Stimulated activated CD4-positive, alpha-beta T cell treated with anti-CD3 and anti-CD28 coated beads, Interleukin-4, amount 100 ng/mL, for 24 hours (primary cell): ENCODE results near the gene GRID1.

ENCODE experiments used
- DNase-seq: peaks from one replicate; pipeline ENCODE4 v3.0.0-alpha.2; 2020

Gene GRID1

DNA sequence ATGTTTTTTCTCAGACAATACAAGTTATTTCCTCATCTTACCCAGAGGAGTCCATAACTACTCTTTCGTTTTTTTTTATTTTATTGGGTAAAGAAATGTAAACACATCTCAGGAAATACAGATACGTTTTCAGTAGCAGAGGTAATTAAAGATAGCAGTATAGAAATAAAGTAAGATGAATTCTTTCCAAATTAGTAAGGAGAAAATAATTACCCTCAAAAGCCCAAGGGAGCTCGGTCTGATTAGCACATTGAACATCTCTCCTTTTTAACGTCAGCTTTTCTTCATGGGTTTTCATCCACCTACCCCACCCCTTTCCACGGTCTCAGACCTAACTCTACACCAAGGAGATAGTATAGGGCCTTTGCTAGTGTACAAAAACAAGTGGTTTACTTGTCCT is 294.2 kb downstream of the GRID1 start:
- DNase-seq, result no peak

DNA sequence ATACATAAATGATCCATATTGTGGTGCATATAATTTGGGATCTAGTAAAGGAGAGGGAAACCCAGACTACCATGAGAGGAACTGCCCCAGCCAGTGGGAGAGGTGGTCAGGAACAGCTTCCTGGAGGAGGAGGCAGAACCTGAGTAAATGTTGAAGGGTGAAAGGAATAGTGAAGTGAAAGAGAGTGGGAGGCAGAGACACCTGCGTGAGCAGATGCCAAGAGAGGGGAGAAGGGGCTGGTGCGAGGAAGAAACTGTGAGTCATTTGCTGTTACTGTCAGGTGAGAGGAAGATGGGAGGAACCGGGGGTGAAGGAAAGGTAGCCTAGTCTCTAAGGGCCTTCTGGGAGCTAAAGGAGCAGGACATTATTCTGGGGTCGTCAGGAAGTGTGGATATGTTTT is 294.8 kb downstream of the GRID1 start:
- DNase-seq, result no peak

DNA sequence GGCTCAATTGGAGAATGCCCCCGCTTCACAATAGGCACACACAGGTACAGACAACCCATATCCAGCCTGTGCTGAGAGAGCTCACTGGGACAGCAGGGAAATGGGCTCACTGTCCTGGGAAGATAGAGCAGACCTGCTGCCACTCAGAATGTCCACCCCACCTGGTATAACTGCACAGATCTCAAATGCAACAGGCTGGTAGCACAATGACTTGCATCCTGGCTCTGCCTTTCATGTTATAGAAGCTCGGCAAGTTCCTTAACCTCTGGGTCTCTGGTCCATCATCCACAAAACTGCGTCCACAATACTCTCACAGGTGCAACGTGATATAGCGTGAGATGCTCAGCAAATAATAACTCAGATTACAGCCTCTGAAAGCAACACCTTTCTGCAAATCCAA is 295.4 kb downstream of the GRID1 start:
- DNase-seq, result no peak

GRCh38 chr10:86070278-86070677 is 296.3 kb downstream of the GRID1 start:
- no peak for DNase-seq

DNA sequence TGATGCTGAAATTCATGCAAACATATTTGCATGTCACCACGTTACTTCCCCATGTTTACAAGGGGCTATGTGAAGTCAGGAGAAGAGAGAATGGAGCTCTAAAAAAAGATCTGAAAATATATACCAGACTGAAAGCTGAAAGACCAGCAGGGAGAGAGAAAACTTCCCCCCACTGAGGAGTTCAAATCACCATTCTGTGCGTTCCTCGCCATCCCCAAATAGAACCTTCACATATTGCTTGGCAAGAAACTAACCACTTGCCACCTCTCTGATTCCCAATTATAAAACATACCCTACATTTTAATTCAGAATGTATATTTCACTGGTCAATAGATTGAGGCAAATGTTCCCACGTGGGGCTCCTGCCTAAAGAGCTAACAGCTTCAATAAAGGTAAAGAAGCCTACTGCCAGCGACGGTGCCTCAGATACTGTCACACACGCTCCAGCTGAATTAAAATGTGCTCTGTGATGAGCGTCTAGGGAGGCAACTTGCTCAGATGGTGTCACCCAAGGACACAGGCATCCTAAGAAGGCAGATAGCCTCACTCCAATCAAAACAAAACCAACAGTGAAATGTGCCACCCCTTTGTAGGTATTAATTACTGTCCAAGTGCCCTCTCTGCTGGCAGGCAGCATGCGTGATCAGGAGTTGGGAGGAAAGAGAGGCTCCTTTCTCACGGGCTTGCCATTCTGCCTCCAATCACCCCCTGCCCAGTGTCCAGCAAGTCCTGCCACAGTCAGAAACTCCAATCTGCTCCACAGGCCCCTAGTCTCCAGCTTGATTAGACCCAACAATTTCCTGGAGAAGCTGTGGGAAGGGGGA is 298.2 kb downstream of the GRID1 start:
- no peak for DNase-seq

GRCh38 chr10:86067436-86068050 is 299.1 kb downstream of the GRID1 start:
- DNase-seq, result no peak

DNA sequence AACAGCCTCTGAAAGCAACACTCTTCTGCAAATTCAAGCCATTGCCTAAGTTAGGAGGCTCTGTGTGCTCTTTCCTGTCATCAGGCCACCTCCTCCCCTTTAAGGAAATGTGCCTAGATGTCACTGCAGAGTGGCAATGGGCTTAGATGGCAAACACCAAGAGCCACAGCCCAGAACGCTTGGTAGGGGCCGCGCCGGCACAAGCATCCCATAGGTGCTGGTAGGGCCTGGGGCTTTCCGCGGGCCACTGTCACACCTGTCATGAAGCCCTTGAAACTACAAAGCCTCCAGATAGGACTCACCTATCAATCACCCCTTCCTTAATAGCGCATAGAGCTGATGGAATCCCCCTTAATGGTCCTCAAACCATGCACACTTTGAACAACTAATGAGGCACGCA is 299.9 kb downstream of the GRID1 start:
- DNase-seq, result no peak

DNA sequence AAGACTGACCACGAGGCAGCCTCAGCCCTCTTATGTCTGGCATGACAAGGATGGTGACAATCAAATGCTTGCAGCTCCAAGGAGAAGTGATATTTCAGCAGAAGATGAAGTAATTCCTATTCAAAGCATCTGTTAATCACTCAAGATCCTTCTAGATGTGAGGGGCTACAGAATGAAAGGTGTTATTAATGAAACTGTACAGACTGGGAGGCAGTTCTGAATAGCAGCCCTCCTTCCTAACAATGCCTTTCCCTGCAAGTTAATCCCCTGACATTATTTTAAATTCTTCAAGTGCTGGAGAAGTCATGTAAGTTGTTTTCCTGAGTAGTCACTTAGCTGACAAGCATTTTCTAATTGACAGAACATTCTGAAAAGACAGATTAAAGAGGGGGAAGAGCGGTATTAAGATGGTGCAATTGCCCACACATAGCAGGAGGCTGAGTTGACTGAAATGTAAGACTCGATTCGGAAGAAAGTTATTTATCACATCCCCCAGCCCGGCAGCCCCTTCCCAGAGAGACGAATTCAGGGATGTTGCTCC is 300.8 kb downstream of the GRID1 start:
- no peak for DNase-seq

GRCh38 chr10:86064931-86065662 is 301.5 kb downstream of the GRID1 start:
- no peak for DNase-seq

GRCh38 chr10:86064219-86064618 is 302.4 kb downstream of the GRID1 start:
- no peak for DNase-seq

DNA sequence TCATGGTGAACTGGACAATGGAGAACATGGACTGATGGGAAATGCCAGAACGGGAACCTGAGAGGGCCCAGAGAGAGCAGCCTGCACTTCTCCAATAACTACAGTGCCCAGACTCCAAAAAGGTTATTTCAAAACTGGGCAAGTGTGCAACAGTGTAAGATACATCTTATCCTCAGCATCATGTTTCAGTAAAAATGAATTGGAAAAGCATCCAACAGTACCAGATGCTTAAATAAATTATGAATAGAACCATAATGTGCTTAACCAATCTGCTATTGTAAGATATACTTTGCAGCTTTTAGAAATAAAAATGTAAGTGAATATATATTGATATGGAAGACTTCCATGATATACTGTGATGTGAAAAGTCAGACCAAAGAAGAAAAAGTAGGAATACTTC is 303.3 kb downstream of the GRID1 start:
- no peak for DNase-seq

DNA sequence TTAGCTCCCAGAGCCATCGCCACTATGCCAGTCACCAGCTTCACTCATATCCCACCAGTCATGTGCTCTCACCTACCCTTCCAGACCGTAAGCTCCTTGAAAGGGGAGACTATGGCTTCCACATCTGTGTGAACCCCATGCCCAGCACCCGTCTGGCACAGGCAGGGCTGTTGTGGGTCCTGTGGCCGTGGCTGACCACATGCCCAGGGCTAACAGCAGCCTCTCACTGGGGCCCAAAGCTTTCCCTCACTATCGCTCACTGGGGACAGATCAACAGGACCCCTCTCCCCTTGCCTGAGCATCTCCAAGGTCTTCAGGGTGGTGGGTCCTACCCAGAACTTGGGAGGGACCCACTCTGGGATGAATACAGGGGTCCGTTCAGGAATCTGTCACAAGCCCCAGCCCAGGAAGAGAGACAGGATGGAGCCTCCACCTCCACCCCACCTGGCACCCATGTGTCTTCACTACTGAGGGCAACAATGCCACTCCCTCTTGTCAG is 303.9 kb downstream of the GRID1 start:
- DNase-seq, result no peak

DNA sequence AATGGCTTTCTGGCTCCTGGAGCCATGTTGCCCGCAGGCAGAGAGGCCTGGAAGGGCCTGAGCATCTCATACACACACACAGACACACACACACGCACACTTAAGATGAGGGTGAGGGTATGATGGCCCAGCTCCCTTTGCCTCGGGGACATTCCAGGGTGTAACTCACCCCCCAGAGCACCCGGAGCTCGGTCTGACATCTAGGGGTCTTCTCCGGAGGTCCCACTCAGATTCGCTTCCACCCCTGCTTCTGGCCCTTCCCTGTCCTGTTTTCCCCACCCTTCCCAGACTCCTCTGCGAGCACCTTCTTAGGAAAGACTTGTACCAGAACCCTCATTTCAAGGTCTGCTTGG is 304.4 kb downstream of the GRID1 start:
- no peak for DNase-seq

DNA sequence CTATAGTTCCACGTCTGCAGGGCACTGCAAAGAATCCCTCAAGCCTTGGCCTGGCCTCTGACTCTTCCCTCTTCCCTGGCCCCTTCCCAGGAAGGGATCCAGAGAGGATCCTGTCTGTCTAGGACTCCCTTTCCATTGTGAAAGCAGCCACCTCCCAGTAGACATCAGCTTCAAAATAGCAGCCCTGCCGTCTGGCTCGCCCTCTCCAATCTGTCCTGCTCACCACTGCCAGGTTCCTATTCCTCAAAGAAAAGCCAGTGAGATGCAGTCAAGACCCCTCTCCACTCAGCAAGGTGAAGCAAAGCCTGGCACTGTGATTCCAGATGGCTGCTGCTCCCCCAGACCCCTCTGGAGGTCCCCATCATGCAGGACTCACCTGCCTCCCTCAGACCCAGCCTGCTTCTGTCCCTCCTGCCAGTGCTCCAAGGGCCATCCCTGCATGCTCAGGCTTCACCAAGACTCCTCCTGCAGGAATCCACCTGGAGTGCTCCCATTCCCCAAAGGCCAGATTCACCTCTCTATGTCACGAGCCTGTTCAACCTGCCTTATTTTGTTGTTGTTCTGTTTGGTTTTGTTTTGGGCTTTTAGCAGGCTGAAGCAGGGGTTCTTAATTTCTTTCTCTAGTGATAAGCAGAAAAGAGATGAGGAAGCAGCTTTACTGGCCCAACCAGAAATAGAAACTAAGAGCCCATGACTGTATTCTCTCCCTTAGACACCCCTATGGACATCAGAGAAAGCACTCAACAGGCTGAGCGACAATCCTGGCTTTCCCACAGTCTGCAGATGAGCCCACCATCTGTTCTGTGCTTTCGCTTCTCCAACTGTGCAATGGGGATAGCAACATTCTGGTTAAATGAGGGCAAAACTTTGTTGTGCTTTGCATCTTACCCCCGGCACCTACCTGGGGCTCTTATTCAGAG is 305.1 kb downstream of the GRID1 start:
- DNase-seq, result no peak

GRCh38 chr10:86060386-86061277 is 306.0 kb downstream of the GRID1 start:
- no peak for DNase-seq

DNA sequence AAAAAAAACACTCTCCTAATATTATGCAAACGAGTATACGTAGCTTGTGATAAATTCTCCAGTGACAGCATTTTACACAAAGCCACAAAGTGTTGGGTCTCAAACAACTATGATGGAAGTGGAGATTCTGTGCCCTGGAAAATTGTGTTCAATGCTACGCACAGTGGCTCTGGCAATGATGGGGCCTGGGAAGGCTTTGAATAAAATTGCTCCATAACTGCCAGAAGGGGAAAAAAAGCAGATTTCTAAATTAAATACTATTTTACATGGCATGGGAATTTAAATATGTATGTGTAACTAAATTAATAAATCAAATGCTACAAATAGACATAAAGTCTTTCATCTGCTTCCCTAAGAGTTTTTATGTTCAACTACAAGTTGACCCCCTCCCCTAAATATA is 306.7 kb downstream of the GRID1 start:
- DNase-seq, result no peak

DNA sequence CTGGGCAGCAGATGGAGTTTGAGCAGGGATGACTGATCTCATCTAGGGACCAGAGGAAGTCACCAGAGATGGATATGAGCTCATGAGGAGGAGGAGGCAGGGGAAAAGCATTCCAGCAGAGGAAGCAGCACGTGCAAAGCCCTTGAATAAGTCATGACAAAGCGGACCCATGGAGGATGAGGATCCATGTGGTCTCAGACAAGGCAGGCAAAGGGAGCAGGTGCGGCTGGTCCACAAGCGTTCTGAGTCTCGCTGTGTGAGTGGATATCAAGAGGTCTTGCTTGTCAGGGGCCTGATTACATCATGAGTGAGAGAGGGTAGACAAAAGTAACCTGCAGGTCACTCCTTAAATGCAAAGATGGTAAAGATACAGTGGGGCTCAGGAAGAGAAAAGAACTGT is 307.6 kb downstream of the GRID1 start:
- no peak for DNase-seq

- DNase-seq, result no peak
Measured at GRCh38 chr10:86057708-86058107, 308.9 kb downstream of the GRID1 start.

- no peak for DNase-seq
Measured at GRCh38 chr10:86056672-86057071, 309.9 kb downstream of the GRID1 start.

- DNase-seq, result no peak
Measured at GRCh38 chr10:86055928-86056327, 310.7 kb downstream of the GRID1 start.

- no peak for DNase-seq
Measured at GRCh38 chr10:86053675-86054074, 312.9 kb downstream of the GRID1 start.
